DMS153 treated with DMSO at 0.1 percent for 48 hours (cell line): ENCODE measurements around the gene APEH.
A peak's percentile ranks its signal among the peaks of the same experiment; 100 is the strongest.

Experiments
- DNase-seq: peaks from one replicate; lab custom pipeline; 2025; ENCODE audit not compliant: unreplicated experiment; lab: John Stamatoyannopoulos, UW

Gene APEH

DNA sequence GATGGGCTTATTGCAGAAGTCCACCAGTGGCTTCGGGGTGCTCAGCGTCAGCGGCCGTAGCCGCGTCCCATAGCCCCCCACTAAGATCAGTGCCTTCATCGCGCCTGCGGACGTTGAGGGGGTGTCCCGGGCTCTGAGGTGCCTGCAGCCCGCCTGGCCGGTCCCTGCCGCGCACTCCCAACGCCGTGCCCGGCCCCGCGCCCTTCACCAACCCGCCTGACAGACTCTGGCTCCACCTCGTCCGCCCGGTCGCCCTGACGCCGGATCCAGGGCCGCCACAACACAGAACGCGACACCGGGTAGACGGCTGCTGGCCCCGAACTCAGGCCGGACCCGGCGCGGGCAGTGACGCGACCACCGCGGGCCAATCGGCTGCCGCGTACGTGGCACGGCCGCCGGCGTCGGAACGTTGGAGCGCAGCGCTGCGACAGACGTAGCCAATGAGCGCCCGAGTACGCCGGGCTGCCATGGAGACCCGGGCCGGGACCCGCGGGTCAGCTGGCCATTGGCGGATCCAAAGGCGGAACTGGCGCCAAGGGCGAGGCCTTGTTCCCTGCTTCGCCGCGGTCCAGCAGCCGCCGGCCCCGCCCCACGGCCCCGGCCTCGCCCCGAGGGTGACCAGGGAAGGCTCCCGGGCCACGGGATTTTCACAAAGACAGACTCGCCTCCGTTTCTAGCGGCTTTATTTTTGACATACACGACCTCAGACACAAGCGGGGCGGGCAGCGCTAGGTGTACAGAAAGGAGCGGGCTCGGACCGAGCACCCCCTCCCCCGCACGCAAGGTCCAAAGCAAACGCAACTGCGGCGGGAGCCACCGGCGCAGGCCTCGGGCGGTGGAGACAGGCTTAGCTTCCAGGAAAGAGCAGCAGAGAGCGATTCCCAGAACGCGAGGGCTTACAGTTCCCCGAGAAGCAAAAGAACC lies 49.7 kb downstream of the APEH start, which contains the start of gene GMPPB:
TSS of gene GMPPB (minus strand) at position 324 of the 924 bp plus-strand sequence. CDS start at position 99, 225 bp downstream.
- DNase-seq: peak; percentile 73

- no peak for DNase-seq
These were observed 50.4 kb downstream of the APEH start for GRCh38 chr3:49724586-49724985.

GRCh38 chr3:49725906-49726681 lies 51.9 kb downstream of the APEH start:
- DNase-seq: no peak

GRCh38 chr3:49727154-49727923 lies 53.2 kb downstream of the APEH start:
- no peak for DNase-seq

GRCh38 chr3:49727924-49728361 lies 53.8 kb downstream of the APEH start:
- no peak for DNase-seq

- DNase-seq: no peak
These were observed 55.9 kb downstream of the APEH start for GRCh38 chr3:49729966-49730609.

DNA sequence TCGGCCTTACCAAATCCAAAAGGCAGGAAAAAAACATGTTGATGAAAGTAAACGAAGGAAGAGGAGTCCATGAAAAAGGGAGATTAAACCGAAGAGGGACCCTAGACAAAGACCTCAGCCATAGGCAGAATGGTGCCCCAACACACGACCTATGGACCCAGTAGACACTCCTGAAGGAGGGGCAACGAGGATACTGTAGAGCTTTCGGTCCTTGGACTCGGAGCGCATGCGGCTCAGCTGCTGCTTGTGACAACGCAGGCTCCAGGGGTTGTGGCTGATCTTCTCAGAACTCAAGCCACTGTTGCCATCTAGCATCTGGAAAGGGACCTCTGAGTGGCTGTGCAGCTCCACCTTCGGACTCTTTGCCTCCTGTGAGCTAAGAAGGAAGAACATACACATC lies 58.4 kb downstream of the APEH start:
- no peak for DNase-seq

- DNase-seq: no peak
These were observed 59.4 kb downstream of the APEH start for GRCh38 chr3:49733551-49733950.
